Measurements from ENCODE around the gene PRSS57.
"Not testable (repeated sequence)": the region's sequence is repeated elsewhere in the genome, so short reads cannot be mapped to it uniquely, and the experiment has no call there.

- not testable (repeated sequence) for TF ChIP-seq CTCF, POLR2A (IDR thresholded peaks at IDR 0.05)
These were observed 26.4 kb downstream of the PRSS57 start for GRCh38 chr19:668675-669434.
